LNCAP (cell line): ENCODE measurements around the gene TMEM184B.

ENCODE experiments used
- CTCF ChIP-seq: fragments of 450-650 bp; IDR thresholded peaks from 2 replicates; pipeline ENCODE4 v1.5.1; 2017; ENCODE audit warnings: mild to moderate bottlenecking

TMEM184B gene

GRCh38 chr22:38222797-38223119 is 50.1 kb downstream of the TMEM184B start:
- no peak for TF ChIP-seq CTCF

- TF ChIP-seq CTCF, result no peak
These were observed 50.7 kb downstream of the TMEM184B start for GRCh38 chr22:38221908-38222796.

DNA sequence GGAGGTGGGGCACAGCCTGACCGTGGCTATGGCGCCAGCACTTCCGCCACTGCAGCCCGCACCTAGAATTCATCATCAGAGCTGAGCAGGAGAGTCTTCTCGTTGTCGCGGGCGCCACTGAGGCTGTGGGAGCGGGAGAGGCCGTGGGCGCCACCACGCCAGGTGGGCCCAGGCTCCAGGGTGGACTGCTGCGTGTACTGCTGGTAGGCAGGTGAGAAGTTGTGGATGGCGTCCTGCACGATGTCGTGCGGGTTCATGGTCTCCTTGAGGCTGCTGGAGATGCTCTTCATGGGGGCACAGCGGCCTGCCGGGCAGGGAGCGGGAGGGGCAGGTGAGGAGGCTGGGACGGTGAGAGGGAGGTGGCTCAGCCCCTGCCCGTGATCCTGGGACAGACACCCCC is 51.4 kb downstream of the TMEM184B start:
- TF ChIP-seq CTCF, result no peak

DNA sequence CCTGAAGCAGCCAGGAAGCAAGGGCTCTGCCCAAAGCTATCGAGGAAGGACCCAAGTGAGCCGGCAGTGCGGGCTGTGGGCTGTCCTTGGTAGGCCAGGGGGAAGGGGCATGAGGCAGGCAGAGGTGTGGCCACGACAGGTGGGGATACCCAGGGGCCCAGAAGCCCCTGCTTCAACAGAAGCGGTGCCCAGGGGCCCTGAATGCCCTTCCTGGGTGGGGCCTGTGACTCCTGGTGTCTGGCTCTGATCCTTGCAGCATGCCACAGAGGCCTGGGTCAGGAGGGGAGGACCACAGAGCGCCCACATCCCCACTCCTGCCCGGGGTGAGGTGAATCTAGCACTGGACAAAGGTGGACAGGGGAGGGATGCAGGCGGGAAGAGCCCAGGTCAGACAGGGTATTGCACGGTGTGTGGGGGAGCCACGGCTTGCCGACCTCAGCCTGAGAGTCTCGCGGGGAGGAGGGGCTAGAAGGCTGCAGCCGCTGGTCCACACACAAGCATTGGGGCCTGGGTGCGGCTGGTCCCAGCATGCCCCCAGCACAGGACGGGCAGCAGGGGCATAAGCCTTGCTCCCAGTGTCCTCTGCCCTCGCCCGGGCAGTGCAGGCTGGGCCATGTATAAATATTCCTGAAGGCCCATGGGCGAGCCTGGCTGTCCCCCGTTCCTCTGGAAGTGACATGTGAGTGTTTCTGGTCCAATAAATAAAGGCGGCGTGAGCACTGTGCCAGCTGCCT is 52.0 kb downstream of the TMEM184B start:
- no peak for TF ChIP-seq CTCF

GRCh38 chr22:38220163-38220562 is 52.6 kb downstream of the TMEM184B start:
- TF ChIP-seq CTCF, result no peak

DNA sequence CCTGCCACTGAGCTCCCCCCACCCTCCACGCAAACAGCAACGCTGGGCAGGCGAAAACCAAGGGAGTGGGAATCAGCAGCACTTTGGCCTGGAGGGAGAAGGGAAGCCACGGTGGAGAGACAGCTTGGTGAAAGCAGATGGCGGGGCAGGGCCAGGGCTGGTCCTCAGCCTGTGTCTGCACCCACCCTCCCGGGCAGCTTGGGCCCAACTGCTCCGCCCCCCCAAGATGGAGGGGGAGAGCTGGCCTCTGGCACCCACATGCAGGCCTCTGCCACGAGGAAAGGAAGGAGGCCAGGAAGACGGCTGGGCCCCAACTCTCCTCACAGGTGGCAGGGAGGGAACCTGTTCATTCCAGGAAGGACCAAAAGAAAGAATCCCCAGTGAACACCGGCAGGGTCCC is 53.2 kb downstream of the TMEM184B start:
- no peak for TF ChIP-seq CTCF

GRCh38 chr22:38218661-38219622 is 53.9 kb downstream of the TMEM184B start:
- no peak for TF ChIP-seq CTCF
